Muscle of arm (tissue), 12 donors: ENCODE measurements around the gene PIN4. TPM values are rescaled to one million over a fixed set of nuclear protein-coding genes. Genes with fewer than 3 reads are reported as not detected.
"Not testable (repeated sequence)": the region's sequence is repeated elsewhere in the genome, so short reads cannot be mapped to it uniquely, and the experiment has no call there.

ENCODE experiments used
- DNase-seq: peaks from one replicate; pipeline ENCODE4 v3.0.0-alpha.2; 2013
- polyA plus RNA-seq, 12 donors: library from polyadenylated mRNA; unstranded; fragments of 120-200 nt; gene quantifications; one replicate each; pipeline ENCODE4 v1.2.1, GENCODE V29; 2013; ENCODE audit not compliant: insufficient read length in 12 of 12

The PIN4 gene
- polyA plus RNA-seq, 12 donors, result 25.5 to 52.0 (median 30.0) TPM; not detected in 1

DNA sequence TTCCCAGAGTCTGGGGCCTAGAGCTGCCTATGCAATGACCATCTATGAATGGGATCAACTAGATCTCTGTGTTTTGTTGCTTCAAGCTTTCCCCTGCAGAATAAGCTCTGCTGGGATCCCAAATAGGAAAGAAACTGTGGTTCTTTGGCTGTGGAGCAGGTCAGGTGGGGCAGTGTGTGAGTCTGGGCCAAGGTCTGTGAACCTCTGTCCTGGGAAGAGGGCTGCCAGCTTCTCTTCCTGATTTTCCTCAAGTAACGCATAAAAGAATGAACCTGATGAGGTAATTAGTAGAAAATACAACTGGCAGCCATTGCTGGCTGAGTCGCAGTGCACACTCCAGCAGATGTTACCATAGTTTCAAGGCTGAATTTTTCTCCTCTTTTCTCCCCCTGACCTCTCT lies 4.6 kb upstream of the PIN4 start:
- peak; percentile 4 for DNase-seq

DNA sequence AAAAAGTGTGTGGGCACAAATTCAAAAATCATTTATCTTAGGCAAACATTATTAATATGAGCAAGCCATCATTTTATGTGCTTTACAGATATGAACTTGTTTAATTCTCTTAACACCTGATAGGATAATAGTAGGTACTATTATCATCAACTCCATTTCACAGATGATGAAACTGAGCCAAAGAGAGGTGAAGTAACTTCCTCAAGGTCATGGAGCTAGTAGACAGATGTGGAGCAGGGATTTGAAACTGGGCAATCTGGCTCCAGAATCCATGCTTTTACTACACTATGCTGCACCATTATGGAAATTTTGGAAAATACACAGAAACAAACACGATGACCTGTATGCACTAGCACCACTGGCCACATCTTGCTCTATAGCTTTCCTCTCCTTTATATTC lies 1.0 kb upstream of the PIN4 start:
- DNase-seq, result no peak

DNA sequence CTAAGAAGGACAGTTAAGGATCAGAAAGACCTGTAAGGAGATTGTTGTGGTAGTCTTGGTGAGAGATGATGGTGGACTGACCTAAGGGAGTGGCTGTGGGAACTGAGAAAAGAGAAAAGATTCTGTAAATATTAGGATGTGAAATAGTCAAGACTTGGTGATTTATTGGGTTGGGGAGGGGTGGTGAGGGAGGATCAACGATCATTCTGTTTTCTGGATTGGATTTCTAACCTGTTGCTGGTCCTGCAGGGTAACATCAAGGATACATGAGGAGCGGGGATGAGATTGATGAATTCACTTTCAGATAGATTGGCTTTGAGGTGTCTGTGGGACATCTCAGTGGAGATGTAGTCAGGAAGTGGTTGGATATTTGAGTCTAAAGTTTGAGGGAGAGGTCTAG lies 1.4 kb downstream of the PIN4 start:
- no peak for DNase-seq

DNA sequence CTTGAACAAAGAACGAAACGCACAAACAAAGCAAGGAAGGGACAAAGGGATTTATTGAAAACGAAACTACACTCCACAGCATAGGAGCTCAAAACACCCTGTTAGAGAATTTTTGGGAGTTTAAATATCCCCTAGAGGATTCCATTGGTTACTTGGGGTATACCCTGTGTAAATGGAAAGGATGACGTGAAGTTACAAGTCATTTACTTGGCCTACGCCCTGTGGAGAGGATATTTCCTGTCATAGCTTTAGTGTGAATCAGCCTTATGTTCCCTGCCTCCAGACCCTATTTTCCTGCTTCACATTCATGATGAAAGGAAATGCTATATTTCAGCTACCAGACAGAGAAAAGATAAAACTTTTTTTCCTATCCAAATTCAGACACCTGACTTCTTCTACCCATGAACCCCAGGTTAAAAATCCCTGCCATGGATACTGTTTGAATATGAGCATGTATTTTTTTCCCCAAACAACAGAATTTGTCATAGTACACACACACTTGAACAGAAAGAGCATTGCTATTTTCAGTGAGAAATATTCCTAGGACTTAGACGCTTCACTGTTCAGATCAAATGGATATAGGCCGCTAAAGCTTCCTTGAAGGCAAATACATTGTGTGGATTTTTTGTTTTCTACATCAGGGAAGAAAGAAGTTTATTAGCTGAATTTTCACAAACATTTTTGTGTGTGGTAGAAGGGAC lies 20.4 kb downstream of the PIN4 start:
- DNase-seq, result no peak

DNA sequence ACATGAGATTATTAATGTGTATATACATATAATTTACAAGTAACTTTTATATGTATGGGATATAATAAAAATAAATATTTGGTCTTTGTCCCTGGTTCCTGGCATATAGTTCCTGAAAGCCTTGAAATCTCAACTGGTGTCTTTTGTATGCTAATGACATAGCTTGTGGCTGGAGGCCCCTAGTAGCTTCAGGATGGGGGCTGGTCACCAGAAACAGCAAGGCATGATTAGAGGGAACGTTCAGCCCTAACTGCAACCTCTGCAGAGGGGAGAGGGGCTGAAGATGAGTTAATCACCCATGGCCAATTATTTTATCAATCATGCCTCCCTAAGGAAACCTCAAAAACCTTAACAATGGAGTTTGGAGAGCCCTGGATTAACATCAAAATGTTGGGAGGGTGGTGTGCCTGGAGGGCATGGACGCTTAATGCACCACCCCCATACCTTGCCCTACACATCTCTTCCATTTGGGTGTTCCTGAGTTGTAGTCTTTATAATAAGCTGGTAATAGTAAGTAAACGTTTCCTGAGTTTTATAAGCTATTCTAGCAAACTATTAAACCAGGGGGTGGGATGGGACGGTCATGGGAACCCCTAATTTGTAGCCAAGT lies 21.3 kb downstream of the PIN4 start:
- DNase-seq, result no peak

DNA sequence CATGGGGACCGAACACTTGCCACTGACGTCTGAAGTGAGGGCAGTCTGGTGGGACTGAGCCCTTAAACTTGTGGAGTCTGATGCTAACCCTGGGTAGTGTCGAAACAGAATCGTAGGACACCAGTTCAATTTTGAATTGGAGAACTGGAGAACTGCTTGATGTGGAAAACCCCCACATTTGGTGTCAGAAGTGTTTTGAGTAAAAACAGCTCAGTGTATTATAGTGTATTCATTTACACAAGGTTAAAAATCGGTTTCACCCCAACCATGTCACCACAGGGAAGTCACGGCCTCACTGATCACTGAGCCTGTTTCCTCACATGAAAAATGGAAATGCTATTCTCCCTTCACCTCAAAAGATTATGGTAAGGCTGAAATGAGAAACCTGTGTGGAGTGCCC lies 21.9 kb downstream of the PIN4 start:
- DNase-seq, result no peak

DNA sequence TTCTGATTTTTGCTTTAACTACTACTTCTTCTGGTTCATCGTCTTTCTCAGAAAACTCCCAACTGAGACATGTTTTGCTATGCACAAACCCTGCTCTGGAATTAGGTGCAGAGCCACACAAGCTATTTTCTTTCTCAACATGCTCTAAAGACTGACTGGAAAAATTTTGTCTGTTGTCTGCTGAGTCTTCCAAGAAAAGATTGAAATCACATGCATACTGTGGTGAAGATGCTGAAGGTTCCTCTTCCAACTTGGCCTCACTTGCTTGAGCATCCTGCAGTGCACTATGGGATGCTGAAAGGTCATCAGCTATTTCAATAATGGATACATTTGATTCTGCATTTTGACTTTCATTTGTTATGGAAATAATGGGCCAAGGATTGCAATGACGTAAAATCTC lies 24.1 kb downstream of the PIN4 start:
- DNase-seq, result no peak

DNA sequence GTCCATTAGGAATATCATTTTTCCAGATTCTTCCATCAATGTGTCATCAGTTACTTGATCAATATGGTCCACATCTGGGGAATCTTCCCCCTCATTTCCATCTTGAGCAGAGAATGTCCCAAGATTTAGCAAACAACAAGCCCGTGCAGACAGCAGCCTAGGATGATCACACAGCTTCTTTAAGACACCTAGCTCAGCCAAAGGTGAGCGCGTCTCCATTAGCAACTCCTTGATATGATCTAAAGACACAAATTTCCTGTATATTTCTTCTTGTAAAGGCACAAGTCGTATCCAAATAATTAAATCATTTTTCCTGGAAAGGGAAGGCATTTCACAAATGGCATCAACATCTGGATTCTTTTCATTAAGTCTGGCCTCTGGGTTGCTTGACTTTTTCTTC lies 25.8 kb downstream of the PIN4 start:
- peak; percentile 45 for DNase-seq

DNA sequence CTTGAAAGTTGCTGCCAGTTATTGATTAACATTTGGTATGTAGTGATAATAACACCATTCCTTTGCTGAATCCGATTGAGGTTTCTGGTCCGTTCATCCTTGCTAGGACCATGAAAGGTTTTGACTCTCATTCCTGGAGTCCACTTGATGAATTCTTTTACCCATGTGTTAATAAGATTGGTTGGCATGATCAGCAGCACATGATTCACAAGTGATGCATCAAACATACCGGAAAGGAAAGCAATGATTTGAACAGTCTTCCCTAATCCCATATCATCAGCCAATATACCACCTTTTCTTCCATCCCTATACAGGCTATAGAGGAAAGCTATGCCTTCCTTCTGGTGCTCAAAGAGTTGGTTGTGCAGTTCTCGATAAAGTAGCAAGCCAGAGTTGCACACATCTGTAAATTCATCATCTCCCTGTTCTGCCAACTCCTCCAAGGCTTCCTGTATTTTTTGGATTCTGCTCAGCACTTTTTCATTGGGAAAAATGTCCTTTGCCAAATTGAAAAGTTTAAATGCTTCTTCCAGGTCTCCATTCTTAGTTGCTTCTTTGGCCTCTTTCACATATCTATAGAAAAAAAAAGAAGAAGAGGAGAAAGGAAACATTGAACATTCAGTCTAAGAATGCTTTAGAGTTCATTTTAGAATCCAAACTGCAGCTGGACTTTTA lies 26.7 kb downstream of the PIN4 start:
- peak; percentile 64 for DNase-seq

DNA sequence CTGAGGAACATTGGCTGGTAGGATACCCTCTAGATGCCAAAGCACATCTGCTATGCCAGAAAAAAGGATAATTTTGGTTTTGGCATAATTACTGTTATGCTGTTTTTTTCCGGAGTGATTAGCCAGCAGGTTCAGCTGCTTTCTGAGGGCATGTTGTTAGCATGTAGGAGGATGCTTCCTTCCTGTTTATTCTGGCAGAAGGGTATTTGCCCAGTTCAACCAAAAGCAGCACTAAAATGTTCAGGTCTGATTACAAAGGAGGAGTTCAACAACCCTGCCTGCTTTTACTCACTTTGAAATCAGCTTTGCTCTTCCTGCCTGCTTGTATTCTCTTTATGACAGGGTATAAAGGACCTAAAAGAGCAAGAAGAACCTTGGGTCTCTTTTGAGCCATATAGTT lies 35.4 kb downstream of the PIN4 start:
- DNase-seq, result no peak

DNA sequence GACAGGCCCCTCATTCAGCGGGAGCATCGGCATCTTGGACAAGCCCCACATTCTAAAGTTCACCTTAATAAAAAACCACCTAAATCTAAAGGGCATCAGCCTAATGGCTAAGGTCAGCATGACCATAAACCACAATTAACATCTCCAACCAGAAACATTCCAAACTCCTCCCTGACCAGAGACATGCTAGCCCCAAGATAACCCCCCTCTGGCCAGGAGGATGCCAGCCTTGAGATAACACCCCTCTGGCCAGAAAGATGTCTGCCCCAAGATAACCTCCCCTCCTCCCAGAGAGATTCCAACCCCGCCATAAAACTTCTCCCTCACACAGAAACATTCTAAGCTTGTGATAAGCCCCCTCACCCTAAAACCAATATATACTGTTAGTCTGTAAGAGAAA lies 38.8 kb downstream of the PIN4 start:
- DNase-seq, result not testable (repeated sequence)

DNA sequence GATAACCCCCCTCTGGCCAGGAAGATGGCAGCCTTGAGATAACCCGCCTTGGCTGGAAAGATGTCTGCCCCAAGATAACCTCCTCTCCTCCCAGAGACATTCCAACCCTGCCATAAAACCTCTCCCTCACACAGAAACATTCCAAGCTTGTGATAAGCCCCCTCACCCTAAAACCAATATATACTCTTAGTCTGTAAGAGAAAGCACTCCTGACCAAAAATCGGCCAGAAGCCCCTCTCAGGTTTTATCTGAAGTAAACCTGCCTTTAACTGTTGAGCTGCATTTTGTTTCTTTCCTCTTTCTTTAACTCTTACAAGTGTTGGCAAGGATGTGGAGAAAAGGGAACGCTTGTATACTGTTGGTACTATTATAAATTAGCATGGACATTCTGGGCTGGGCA lies 48.7 kb downstream of the PIN4 start:
- no peak for DNase-seq

DNA sequence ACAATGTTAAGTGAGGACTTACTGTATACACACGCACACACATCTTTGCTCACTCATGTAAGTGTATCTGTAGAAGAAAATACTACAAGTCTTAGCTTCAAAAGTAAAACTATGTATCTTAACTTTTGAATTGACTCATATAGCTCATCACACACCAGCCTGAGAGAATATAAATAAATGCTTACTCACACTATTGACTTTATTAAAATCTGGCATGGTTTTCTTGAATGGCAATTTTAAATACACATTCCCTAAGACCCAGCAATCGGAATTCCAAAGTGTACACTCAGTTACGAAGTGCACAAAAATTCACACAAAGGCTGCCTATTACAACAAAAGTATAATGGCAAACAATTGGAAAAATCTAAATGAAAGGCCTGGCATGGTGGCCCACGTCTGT lies 55.3 kb downstream of the PIN4 start:
- no peak for DNase-seq

DNA sequence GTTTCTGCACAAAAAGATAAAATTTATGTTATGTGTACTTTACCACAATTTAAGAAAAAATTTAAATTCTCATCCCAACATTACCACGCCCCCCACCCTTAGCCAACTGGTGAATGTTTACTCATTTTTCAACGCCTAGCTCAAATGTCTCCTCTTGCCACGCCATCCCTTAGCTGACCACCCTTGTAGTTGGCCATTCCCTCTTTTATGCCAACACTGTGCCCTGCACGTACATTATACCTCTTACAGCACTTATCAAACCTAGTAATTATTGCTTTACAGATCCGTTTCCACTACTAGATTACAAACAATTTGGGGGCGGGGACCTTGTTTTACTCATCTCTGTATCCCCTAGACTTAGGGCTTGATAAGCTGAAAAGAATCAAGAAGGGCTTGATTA lies 56.6 kb downstream of the PIN4 start:
- no peak for DNase-seq

DNA sequence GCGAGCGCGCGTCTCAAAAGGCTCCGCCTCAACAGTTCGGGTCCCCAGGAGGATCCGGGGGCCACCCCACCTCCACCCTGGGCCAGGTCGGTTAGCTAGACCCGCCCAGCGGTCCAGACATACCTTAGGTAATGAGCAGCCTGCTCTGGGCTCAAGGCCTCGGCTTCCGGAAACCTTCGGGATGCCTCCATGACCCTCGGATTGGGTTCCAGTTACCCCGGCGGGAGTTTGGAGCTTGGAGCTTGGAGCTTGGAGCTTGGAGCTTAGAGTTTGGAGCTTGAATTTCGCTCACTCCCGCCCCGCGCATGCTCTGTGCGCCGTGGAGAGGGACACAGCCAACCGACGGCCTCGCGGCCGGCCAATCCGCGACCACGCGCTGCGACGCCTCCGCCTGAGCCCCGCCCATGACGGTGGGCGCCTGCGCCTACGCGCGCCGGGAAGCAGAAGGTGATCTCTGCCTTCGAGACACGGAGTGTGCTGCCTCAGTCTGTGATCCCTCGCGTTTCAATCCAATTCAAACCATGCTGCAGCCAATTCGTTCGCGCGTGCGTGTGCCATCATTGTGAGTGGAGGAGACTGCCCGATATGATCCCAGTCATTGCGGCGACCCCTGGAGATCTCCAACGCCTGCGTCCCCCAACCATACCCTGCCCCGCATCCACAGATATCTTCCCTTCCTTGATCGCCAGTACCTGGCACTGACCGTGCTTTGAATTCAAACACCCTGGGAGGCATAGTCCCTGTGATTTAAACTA lies 57.3 kb downstream of the PIN4 start, which contains the start of gene ERCC6L:
Gene ERCC6L, minus strand, starts transcription at position 307 of the 755 bp plus-strand sequence. Its CDS starts 116 bp downstream, at position 191.
- DNase-seq, result peak; percentile 90

DNA sequence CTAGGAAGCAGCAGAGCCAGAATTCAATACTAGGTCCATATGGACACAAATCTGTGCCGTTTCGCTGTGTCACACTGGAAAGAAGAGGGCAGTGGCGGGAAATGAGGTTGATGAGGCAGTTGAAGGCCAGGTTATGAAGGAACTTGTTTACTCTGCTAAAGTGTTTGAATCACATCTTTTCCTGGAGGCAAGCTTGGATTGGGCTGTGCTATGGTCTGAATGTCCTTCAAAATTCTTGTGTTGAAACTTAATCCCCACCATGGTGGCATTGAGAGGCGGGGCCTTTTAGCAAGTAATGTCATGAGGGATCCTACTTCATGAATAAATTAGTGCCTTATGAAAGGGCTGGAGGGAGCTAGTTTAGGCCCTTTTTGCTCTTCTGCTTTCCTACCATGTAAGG lies 59.4 kb downstream of the PIN4 start:
- no peak for DNase-seq

DNA sequence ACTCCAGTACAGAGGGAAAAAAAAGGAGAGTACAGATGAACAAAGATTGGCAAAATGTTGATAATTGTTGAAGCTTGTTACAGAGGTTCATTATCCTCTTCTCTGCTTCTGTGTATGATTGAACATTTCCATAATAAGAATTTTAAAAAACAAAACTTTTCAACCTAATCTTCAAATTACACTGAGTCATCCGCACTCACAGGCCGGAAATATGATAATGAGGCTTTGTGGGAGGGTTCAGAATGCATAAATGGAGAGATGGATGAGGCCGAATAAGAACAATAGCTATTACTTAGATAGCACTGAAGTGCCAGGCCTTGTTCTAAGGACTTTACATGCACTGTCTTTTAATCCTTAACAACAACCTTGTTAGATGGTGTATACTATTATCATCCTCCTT lies 61.9 kb downstream of the PIN4 start:
- DNase-seq, result no peak

DNA sequence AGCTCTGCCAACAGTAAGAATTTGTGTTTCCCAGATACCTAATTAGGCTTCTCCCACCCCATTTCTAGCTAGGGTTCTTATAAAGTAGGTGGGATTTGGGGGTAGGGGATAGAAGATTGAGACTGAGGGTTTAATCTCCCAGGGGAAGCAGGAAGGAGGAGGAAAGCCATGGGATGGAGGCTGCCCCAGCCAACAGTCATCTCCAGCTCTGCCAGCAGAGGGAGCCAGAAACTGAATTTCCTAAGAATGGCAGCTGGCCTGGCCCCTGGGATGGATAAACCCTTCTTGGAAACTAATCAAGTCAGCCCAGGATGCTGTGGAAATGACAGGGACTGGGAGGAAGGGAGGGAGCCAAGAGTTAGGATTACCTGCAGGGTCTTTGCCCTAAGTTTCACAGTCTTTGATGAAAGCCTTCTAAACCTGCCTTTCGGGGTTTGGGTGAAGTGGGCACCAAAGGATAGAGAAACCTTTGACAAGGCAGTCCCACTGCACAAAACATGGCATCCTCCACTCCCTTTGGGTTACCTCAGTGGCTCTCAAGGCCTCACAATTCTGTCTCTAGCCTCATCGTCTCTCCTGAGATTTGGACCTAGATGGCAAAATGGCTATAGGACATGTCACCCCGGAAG lies 64.0 kb downstream of the PIN4 start:
- no peak for DNase-seq

DNA sequence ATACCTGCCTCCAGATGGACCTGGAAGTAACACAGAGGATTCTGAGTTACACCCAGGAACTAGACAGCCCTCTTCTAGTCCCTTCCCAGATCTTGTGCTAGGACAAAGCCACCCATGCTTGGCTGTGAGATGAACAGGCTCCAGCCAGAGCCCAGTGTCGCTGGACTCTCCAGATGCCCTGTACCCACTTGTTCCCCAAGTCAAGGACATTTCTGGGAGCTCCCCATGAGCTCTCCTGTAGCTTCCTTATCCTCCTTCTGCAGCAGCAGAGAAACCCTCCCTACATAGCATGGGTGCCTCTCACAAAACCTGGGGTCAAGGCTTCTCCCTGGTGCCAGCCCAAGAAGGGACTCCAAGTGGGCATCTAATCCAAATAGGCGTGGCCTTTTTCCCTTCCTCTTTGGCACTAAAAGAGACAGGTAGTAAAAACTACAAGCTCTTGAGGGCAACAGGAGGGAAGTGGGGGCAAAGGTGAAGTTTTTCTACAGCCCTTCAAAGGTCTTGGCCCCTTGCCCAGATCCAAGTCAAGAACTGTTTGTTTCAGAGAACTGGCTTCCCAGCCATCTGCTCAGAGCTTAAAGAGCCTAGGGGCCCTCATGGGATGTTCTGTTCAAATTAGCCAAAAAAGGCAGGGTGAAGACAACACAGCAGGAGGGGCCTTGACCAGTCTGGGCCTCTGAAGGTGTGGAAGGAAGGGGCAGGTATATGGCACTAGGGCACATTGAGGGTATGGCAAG lies 65.8 kb downstream of the PIN4 start:
- no peak for DNase-seq
